Body of pancreas (tissue), 4 donors: Measurements from ENCODE around the gene PDE11A. TPM values are rescaled to one million over a fixed set of nuclear protein-coding genes. Genes with fewer than 3 reads are reported as not detected.

Experiments
- ATAC-seq: fragments of 150-250 bp; one replicate; pipeline ENCODE4 v1.9.1; 2016
- DNase-seq, 4 donors: peaks; one replicate each; pipeline ENCODE4 v3.0.0-alpha.2; 2019
- H3K27ac ChIP-seq, 4 donors: fragments of 200-600 bp; sonication (generic); 1 replicate in 3 of 4; 2 replicates in 1 of 4; pipeline versions ENCODE4 v1.5.1 to v1.6.1; 2016 to 2019; ENCODE audit warnings: mild to moderate bottlenecking in 1 of 4, mixed read lengths in 1 of 4, moderate library complexity in 1 of 4
- H3K27me3 ChIP-seq, 2 donors: fragments of 200-600 bp; sonication (generic); one replicate each; pipeline ENCODE4 v1.6.0; 2016; ENCODE audit warnings: mild to moderate bottlenecking in 1 of 2
- H3K36me3 ChIP-seq, 2 donors: fragments of 200-600 bp; sonication (generic); replicated peaks in 1 of 2; 2 replicates each; pipeline ENCODE4 v1.5.1; 2016; ENCODE audit warnings: low read depth in 2 of 2; ENCODE audit not compliant: insufficient read depth in 1 of 2
- H3K4me1 ChIP-seq: fragments of 200-600 bp; sonication (generic); one replicate; pipeline ENCODE4 v1.6.0; 2016
- H3K4me3 ChIP-seq, 2 donors: fragments of 200-600 bp; sonication (generic); 1 replicate in 1 of 2; 2 replicates in 1 of 2; pipeline ENCODE4 v1.5.1; 2016 to 2019
- H3K9me3 ChIP-seq, 3 donors: fragments of 200-600 bp; sonication (generic); 1 replicate in 2 of 3; 2 replicates in 1 of 3; pipeline ENCODE4 v1.5.1; 2016
- CTCF ChIP-seq, 7 experiments: fragments of 450-650 bp in 4 of 7; fragments of 200-600 bp in 3 of 7; sonication (generic) in 3 of 7; IDR thresholded peaks; one replicate each; pipeline ENCODE4 v1.5.1; 2016 to 2019; ENCODE audit warnings: antibody characterized with exemption in 7 of 7
- POLR2A ChIP-seq, 3 donors: fragments of 450-650 bp; IDR thresholded peaks; one replicate each; pipeline ENCODE4 v1.6.1; 2016; ENCODE audit warnings: antibody characterized with exemption in 3 of 3, mild to moderate bottlenecking in 2 of 3
- WGBS, 2 donors: methylation state at CpG; one replicate each; pipeline ENCODE4 v1.1.5; 2017; 5-methylcytosine and 5-hydroxymethylcytosine counted together
- intact Hi-C: fragments of 100-400 bp; cut with DNase I; formaldehyde crosslinking; loops from one replicate; pipeline ENCODE4 v1.15.1; 2023
- total RNA-seq, 2 donors: library from RNA; depleted of rRNA; stranded (reverse); fragments of >200 nt; gene quantifications; one replicate each; pipeline ENCODE4 v1.1.0, GENCODE V29; 2016

PDE11A gene
- total RNA-seq, 2 donors from 2014 or later, result 2.6 to 4.0 TPM

GRCh38 chr2:177759443-177759842, 313.1 kb downstream of the PDE11A start:
- TF ChIP-seq POLR2A (IDR thresholded peaks at IDR 0.05), result no peak
- no peak for TF ChIP-seq CTCF (IDR thresholded peaks at IDR 0.05)

GRCh38 chr2:177758591-177759371, 313.8 kb downstream of the PDE11A start:
- TF ChIP-seq CTCF (IDR thresholded peaks at IDR 0.05), result peak in 4 of 7 experiments; percentile 43 to 46 (median 45)
- TF ChIP-seq POLR2A (IDR thresholded peaks at IDR 0.05), result no peak
- no peaks in the 10 kb centered on the region for H3K9me3 ChIP-seq
- H3K4me1 ChIP-seq, result peaks cover 5% of the 10 kb centered on the region
- H3K27me3 ChIP-seq, result no peaks in the 10 kb centered on the region
- no peak overlapping the region for H3K27ac ChIP-seq
- WGBS, 2 donors, result 58 to 68% methylated on average over 11 of the region's 11 CpGs
- no peak for ATAC-seq
- peak in 3 of 4 donors; percentile 11 to 17 (median 17) for DNase-seq
- no peak overlapping the region for H3K4me3 ChIP-seq
- H3K36me3 ChIP-seq, result no peaks in the 10 kb centered on the region
- intact Hi-C loops, result no loop called here

More at GRCh38 chr2:177759443-177759842, 313.1 kb downstream of the PDE11A start:
- no peak overlapping the region for H3K27ac ChIP-seq
- no peaks in the 10 kb centered on the region for H3K27me3 ChIP-seq
- DNase-seq (no peak), ATAC-seq (no peak)
- H3K36me3 ChIP-seq, result no peaks in the 10 kb centered on the region
- no peak overlapping the region for H3K4me3 ChIP-seq
- H3K9me3 ChIP-seq, result no peaks in the 10 kb centered on the region
- peaks cover 5% of the 10 kb centered on the region for H3K4me1 ChIP-seq
- intact Hi-C loops, result no loop called here
- 78 to 80% methylated on average over 3 of the region's 3 CpGs for WGBS, 2 donors

GRCh38 chr2:177756336-177756735, 316.2 kb downstream of the PDE11A start:
- no peaks in the 10 kb centered on the region for H3K9me3 ChIP-seq
- TF ChIP-seq CTCF (IDR thresholded peaks at IDR 0.05) (no peak), POLR2A (IDR thresholded peaks at IDR 0.05) (no peak)
- intact Hi-C loops, result no loop called here
- no peak overlapping the region for H3K27ac ChIP-seq
- 83 to 91% methylated on average over 4 of the region's 4 CpGs for WGBS, 2 donors
- DNase-seq (no peak), ATAC-seq (no peak)
- no peaks in the 10 kb centered on the region for H3K27me3 ChIP-seq
- no peaks in the 10 kb centered on the region for H3K4me1 ChIP-seq
- no peak overlapping the region for H3K4me3 ChIP-seq
- H3K36me3 ChIP-seq, result no peaks in the 10 kb centered on the region

- intact Hi-C loops, result no loop called here
- 71 to 73% methylated on average over 4 of the region's 4 CpGs for WGBS, 2 donors
Observed at GRCh38 chr2:177754492-177754873, 318.1 kb downstream of the PDE11A start.

More at GRCh38 chr2:177754492-177754873, 318.1 kb downstream of the PDE11A start:
- H3K27ac ChIP-seq, result no peak overlapping the region
- H3K9me3 ChIP-seq, result no peaks in the 10 kb centered on the region
- no peaks in the 10 kb centered on the region for H3K4me1 ChIP-seq
- H3K36me3 ChIP-seq, result no peaks in the 10 kb centered on the region
- DNase-seq (no peak), ATAC-seq (no peak)
- H3K4me3 ChIP-seq, result no peak overlapping the region
- TF ChIP-seq POLR2A (IDR thresholded peaks at IDR 0.05) (no peak), CTCF (IDR thresholded peaks at IDR 0.05) (no peak)
- H3K27me3 ChIP-seq, result no peaks in the 10 kb centered on the region
